GM08714 (cell line): ENCODE data around the gene PAX2.

Source experiments
- H3K4me3 ChIP-seq: fragments of 200-500 bp; sonication (Bioruptor generic); 2 replicates; pipeline ENCODE4 v1.5.1; 2014; ENCODE audit warnings: mild to moderate bottlenecking, low read length, inconsistent platforms
- ZNF274 ChIP-seq: IDR thresholded peaks from 2 replicates; pipeline ENCODE4 v1.6.1; 2012; ENCODE audit warnings: mild to moderate bottlenecking, low read depth, low read length

The PAX2 gene

GRCh38 chr10:100750291-100751210, 5.2 kb downstream of the PAX2 start:
- no peak for TF ChIP-seq ZNF274
- H3K4me3 ChIP-seq: no peak overlapping the region

GRCh38 chr10:100751211-100751933, 6.0 kb downstream of the PAX2 start:
- no peak for TF ChIP-seq ZNF274
- no peak overlapping the region for H3K4me3 ChIP-seq

- TF ChIP-seq ZNF274: no peak
- H3K4me3 ChIP-seq: no peak overlapping the region
Measured at GRCh38 chr10:100755821-100756220, 10.4 kb downstream of the PAX2 start.

- TF ChIP-seq ZNF274: no peak
- no peak overlapping the region for H3K4me3 ChIP-seq
Measured at GRCh38 chr10:100759331-100759730, 13.9 kb downstream of the PAX2 start.

- TF ChIP-seq ZNF274: no peak
- no peak overlapping the region for H3K4me3 ChIP-seq
Measured at GRCh38 chr10:100760726-100761125, 15.3 kb downstream of the PAX2 start.

- no peak for TF ChIP-seq ZNF274
- no peak overlapping the region for H3K4me3 ChIP-seq
Measured at GRCh38 chr10:100761191-100761590, 15.8 kb downstream of the PAX2 start.

GRCh38 chr10:100763043-100763747, 17.8 kb downstream of the PAX2 start:
- no peak for TF ChIP-seq ZNF274
- H3K4me3 ChIP-seq: no peak overlapping the region

- no peak for TF ChIP-seq ZNF274
- H3K4me3 ChIP-seq: no peak overlapping the region
Measured at GRCh38 chr10:100766693-100767421, 21.5 kb downstream of the PAX2 start.

GRCh38 chr10:100767422-100767775, 22.0 kb downstream of the PAX2 start:
- TF ChIP-seq ZNF274: no peak
- H3K4me3 ChIP-seq: no peak overlapping the region

GRCh38 chr10:100769481-100769880, 24.1 kb downstream of the PAX2 start:
- no peak for TF ChIP-seq ZNF274
- no peak overlapping the region for H3K4me3 ChIP-seq

- TF ChIP-seq ZNF274: no peak
- no peak overlapping the region for H3K4me3 ChIP-seq
Measured at GRCh38 chr10:100773646-100774045, 28.3 kb downstream of the PAX2 start.

- TF ChIP-seq ZNF274: no peak
- H3K4me3 ChIP-seq: no peak overlapping the region
Measured at GRCh38 chr10:100774223-100774622, 28.8 kb downstream of the PAX2 start.

GRCh38 chr10:100774876-100775275, 29.5 kb downstream of the PAX2 start:
- H3K4me3 ChIP-seq: no peak overlapping the region
- no peak for TF ChIP-seq ZNF274

GRCh38 chr10:100775386-100775785, 30.0 kb downstream of the PAX2 start:
- no peak overlapping the region for H3K4me3 ChIP-seq
- no peak for TF ChIP-seq ZNF274
